ENCODE data around the gene SNX13.

- peak; percentile 16 for TF ChIP-seq CTCF (IDR thresholded peaks at IDR 0.05; ENCODE audit: low read depth, low read length)
- peak; percentile 93 for TF ChIP-seq POLR2A (IDR thresholded peaks at IDR 0.05; ENCODE audit: extremely low read depth, insufficient read length)
- peak; percentile 81 for TF ChIP-seq MAX (IDR thresholded peaks at IDR 0.05; ENCODE audit: low read depth, low read length)
- peak; percentile 27; the same call in 1 of the 2 replicates for TF ChIP-seq MYC (IDR thresholded peaks at IDR 0.05; ENCODE audit: low read depth, low read length)
These were observed at the start of gene SNX13 for GRCh38 chr7:17940302-17940883.
